Mammary epithelial cell (primary cell): Measurements from ENCODE around the gene TRAPPC10.

Experiments
- CTCF ChIP-seq, 2 donors: IDR thresholded peaks in 1 of 2; conservative IDR thresholded peaks in 1 of 2; 2 replicates each; pipeline ENCODE4 v1.5.1; 2011 to 2012; ENCODE audit warnings: inconsistent platforms in 2 of 2, low read length in 2 of 2, mild to moderate bottlenecking in 2 of 2, control low read depth in 1 of 2, low read depth in 1 of 2; ENCODE audit not compliant: insufficient read depth in 1 of 2; ENCODE audit errors: extremely low read depth in 1 of 2
- EZH2 ChIP-seq: IDR thresholded peaks from 2 replicates; pipeline ENCODE4 v1.6.1; 2012; ENCODE audit warnings: low read length, inconsistent platforms, borderline replicate concordance

- TF ChIP-seq CTCF (conservative IDR thresholded peaks at IDR 0.05 in 1 of 2, IDR thresholded peaks at IDR 0.05 in 1 of 2; ENCODE audit: extremely low read depth in 1 of 2, insufficient read depth in 1 of 2, low read depth in 1 of 2, low read length in 2 of 2) (no peak), EZH2 (no peak)
These were observed 37.5 kb downstream of the TRAPPC10 start for GRCh38 chr21:44049606-44050005.
